Measurements from ENCODE around the gene ANKFY1.
A peak's percentile ranks its signal among the peaks of the same experiment; 100 is the strongest.

Gene ANKFY1

GRCh38 chr17:4272213-4272971 is 8.6 kb upstream of the ANKFY1 start:
- POLR2A ChIA-PET = interaction anchor here (1.2 kb wide), 1 partner anchor 9 kb away, joined by 6 read pairs; the partner anchor contains the start of gene ANKFY1
- H3K9me3 ChIP-seq (ENCODE audit: control insufficient read depth, insufficient read depth, low read depth, low read length) = no peaks in the 10 kb centered on the region
- H3K27ac ChIP-seq (ENCODE audit: extremely low read depth, low read depth, low read length) = no peak overlapping the region
- no peaks in the 10 kb centered on the region for H3K4me1 ChIP-seq (ENCODE audit: control insufficient read depth, insufficient read depth, low read length)
- TF ChIP-seq ZNF184 (tag by site-specific recombination; IDR thresholded peaks at IDR 0.05) (no peak), ZNF148 (tag by site-specific recombination; IDR thresholded peaks at IDR 0.05; ENCODE audit: borderline replicate concordance) (no peak), ZNF146 (tag by site-specific recombination; IDR thresholded peaks at IDR 0.05) (no peak), ZNF202 (tag by site-specific recombination; IDR thresholded peaks at IDR 0.05; ENCODE audit: borderline replicate concordance) (no peak), ZIC2 (tag by site-specific recombination; IDR thresholded peaks at IDR 0.05) (no peak), ZNF658 (tag by site-specific recombination; IDR thresholded peaks at IDR 0.05) (no peak), ZNF513 (tag by site-specific recombination; IDR thresholded peaks at IDR 0.05) (no peak), OVOL3 (tag by site-specific recombination; IDR thresholded peaks at IDR 0.05) (no peak), ZNF426 (tag by site-specific recombination; IDR thresholded peaks at IDR 0.05) (no peak), ZNF37A (tag by site-specific recombination; IDR thresholded peaks at IDR 0.05) (no peak), ZNF548 (tag by site-specific recombination; IDR thresholded peaks at IDR 0.05) (no peak), AEBP2 (tag by site-specific recombination; IDR thresholded peaks at IDR 0.05; ENCODE audit: borderline replicate concordance) (no peak), ZNF157 (tag by site-specific recombination; IDR thresholded peaks at IDR 0.05) (no peak)
- CTCF ChIA-PET = interaction anchor here (1.0 kb wide), 2 partner anchors 56 to 127 kb away, joined by 3 read pairs; no protein-coding TSS in a partner anchor
- no peak overlapping the region for H3K4me3 ChIP-seq (ENCODE audit: low read depth, low read length)
- H3K36me3 ChIP-seq (ENCODE audit: control insufficient read depth in 2 of 2, insufficient read depth in 1 of 2, low read length in 2 of 2) = peaks cover 11 to 62% of the 10 kb centered on the region in 2 experiments

GRCh38 chr17:4270736-4271135 is 7.0 kb upstream of the ANKFY1 start:
- peaks cover 11 to 57% of the 10 kb centered on the region in 2 experiments; a peak in 2 of 3 replicates for H3K36me3 ChIP-seq (ENCODE audit: control insufficient read depth in 2 of 2, insufficient read depth in 1 of 2, low read length in 2 of 2)
- POLR2A ChIA-PET = no interaction called here
- H3K4me1 ChIP-seq (ENCODE audit: control insufficient read depth, insufficient read depth, low read length) = no peaks in the 10 kb centered on the region

More at GRCh38 chr17:4270736-4271135, 7.0 kb upstream of the ANKFY1 start:
- CTCF ChIA-PET = no interaction called here
- TF ChIP-seq ZNF280C (tag by site-specific recombination; IDR thresholded peaks at IDR 0.05) = no peak
- no peak for TF ChIP-seq ZBTB17 (tag by site-specific recombination; IDR thresholded peaks at IDR 0.05)
- TF ChIP-seq PRDM1 (tag by site-specific recombination; IDR thresholded peaks at IDR 0.05) = no peak
- H3K4me3 ChIP-seq (ENCODE audit: low read depth, low read length) = no peak overlapping the region
- H3K9me3 ChIP-seq (ENCODE audit: control insufficient read depth, insufficient read depth, low read depth, low read length) = no peaks in the 10 kb centered on the region
- peak overlapping the region; percentile 10; the same call in 1 of the 2 replicates for H3K27ac ChIP-seq (ENCODE audit: extremely low read depth, low read depth, low read length)

Data from HEK293 (cell line).